Mucosa of rectum (tissue), 2 donors: Measurements from ENCODE around the gene ENTREP3.
"Not testable (repeated sequence)": the region's sequence is repeated elsewhere in the genome, so short reads cannot be mapped to it uniquely, and the experiment has no call there.

Experiments used
- H3K27ac ChIP-seq, 2 donors: one replicate each; pipeline ENCODE4 v1.7.0; 2013; ENCODE audit warnings: inconsistent platforms in 2 of 2, low read depth in 2 of 2, low read length in 2 of 2
- H3K27me3 ChIP-seq, 2 donors: one replicate each; pipeline ENCODE4 v1.7.0; 2013; ENCODE audit warnings: low read length in 2 of 2; ENCODE audit not compliant: control insufficient read depth in 2 of 2, insufficient read depth in 2 of 2
- H3K36me3 ChIP-seq, 2 donors: one replicate each; pipeline ENCODE4 v1.7.0; 2013; ENCODE audit warnings: low read length in 2 of 2; ENCODE audit not compliant: control insufficient read depth in 2 of 2, insufficient read depth in 2 of 2
- H3K4me1 ChIP-seq, 2 donors: one replicate each; pipeline ENCODE4 v1.7.0; 2013; ENCODE audit warnings: low read length in 2 of 2, mild to moderate bottlenecking in 1 of 2; ENCODE audit not compliant: control insufficient read depth in 2 of 2, insufficient read depth in 2 of 2
- H3K4me3 ChIP-seq, 2 donors: one replicate each; pipeline ENCODE4 v1.7.0; 2013; ENCODE audit warnings: low read length in 2 of 2
- H3K9ac ChIP-seq, 2 donors: one replicate each; pipeline ENCODE4 v1.7.0; 2013; ENCODE audit warnings: low read length in 2 of 2, low read depth in 1 of 2, mild to moderate bottlenecking in 1 of 2
- H3K9me3 ChIP-seq, 2 donors: one replicate each; pipeline ENCODE4 v1.7.0; 2013; ENCODE audit warnings: low read length in 2 of 2; ENCODE audit not compliant: control insufficient read depth in 2 of 2
- donor health status: healthy.
- donor health status: Normal muscosa, but diverticular disease.

ENTREP3 gene

DNA sequence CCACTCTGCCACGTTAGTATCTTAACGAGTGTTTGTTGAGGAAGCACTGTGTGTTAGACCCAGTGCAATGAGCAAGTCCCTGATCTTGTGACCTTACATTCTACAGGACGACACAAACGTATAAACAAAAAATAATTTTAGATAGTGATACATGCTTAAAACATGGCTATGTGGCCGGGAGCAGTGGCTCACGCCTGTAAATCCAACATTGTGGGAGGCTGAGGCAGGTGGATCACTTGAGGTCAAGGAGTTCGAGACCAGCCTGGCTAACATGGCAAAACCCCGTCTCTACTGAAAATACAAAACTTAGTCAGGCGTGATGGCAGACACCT lies 27.2 kb downstream of the ENTREP3 start:
- Histone ChIP-seq H3K36me3 (no peaks in the 10 kb centered on the region), H3K9me3 (no peaks in the 10 kb centered on the region), H3K4me1 (peaks cover 14 to 16% of the 10 kb centered on the region in 2 donors), H3K9ac (peak overlapping the region; percentile 69 to 82), H3K27me3 (no peaks in the 10 kb centered on the region), H3K27ac (peak overlapping the region; percentile 44 to 80), H3K4me3 (peak overlapping the region; percentile 64 to 78)

DNA sequence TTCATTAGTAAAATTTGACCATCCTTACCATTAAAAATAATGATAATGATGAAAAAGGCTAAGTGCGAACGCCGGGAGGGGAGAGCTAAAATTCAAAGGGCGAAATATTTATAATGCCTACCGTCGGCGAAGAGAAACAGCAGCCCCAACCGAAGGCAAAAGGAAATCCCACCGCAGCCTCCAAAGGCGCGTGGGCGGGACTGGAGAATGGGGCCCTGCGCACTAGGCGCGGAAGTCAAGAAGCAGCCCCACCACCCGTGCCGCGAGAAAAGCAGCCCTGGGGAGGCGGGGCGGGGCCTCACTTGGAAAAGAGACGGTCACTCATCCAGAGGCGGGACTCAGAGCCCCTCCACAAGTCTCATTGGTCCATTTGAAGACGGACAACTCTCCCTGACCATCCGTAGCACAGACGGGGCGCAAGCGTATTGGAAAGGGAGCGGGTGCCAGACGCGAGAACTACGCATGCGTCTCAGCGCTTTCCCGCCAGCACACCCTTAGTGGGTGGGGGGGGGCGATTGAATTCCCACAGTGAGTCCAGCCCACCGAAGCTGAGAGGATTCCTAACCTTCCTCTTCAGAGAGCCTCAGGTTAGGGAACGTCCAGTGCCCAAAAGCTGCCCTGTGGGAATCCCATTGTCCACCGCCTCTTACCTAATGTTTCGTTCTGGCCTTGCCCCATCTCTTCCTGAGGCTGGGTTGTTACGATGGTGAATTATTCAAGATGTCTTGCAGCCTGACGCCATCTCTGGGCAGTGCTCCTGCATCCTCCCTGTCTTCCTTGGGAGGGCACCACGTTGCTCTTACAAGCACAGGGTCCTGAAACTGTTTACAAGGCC lies 27.8 kb downstream of the ENTREP3 start:
- Histone ChIP-seq H3K27ac (peak overlapping the region; percentile 78 to 86), H3K9ac (peak overlapping the region; percentile 69 to 87), H3K27me3 (no peaks in the 10 kb centered on the region), H3K36me3 (no peaks in the 10 kb centered on the region), H3K4me3 (peak overlapping the region; percentile 74 to 90), H3K4me1 (peaks cover 14 to 16% of the 10 kb centered on the region in 2 donors), H3K9me3 (no peaks in the 10 kb centered on the region)

DNA sequence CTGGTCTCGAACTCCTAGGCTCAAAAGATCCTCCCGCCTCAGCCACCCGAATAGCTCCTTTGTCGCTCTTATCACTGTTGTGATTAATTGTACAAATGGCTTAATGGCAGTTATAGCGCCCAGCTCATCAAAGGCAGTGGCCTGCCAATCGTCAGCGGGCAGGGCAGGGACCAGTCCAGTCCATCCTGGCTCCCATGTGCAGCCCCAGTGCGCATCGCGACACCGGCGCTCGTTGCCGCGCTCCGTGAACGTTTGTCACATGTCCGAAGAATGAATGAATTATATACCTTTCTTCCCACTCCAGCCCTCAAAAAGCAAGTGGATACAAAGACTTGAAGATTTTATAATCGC lies 28.4 kb downstream of the ENTREP3 start:
- Histone ChIP-seq H3K27ac (peak overlapping the region; percentile 78 to 86), H3K36me3 (no peaks in the 10 kb centered on the region), H3K9me3 (no peaks in the 10 kb centered on the region), H3K27me3 (no peaks in the 10 kb centered on the region), H3K9ac (peak overlapping the region; percentile 69 to 87), H3K4me3 (peak overlapping the region; percentile 74 to 90), H3K4me1 (peaks cover 14 to 16% of the 10 kb centered on the region in 2 donors)

DNA sequence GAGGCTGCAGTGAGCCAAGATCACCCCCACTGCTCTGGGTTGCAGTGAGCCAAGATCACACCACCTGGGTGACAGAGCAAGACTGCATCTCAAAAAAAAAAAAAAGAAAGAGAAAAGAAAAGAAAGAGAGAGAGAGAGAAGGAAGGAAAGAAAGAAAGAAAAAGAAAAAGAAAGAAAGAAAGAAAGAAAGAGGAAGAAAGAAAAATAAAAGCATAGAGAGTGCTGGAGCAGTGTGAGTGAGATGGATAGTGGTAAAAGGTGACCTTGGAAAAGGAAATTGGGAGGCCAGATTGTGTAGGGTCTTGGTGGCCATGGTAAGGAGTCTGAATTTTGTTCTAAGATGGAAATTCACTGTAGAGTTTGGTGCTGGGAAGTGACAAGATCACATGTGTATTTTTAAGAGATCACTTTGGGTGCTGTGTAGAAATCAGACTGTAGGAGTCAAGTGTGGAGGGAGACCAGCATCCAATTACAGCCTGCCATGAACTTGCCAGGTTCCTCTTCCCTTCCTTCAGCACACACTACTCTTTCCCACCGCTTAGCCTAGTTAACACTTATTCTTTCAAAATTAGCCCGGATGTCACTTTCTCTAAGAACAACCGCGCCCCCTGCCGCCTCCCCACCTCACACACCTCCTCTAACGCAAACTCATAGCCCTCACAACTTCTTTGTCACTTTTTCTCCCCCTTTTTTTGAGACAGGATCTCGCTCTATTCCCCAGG lies 28.9 kb downstream of the ENTREP3 start:
- Histone ChIP-seq H3K4me1 (peaks cover 14 to 17% of the 10 kb centered on the region in 2 donors), H3K9me3 (no peaks in the 10 kb centered on the region), H3K9ac (peak overlapping the region; percentile 69 to 87), H3K27ac (peak overlapping the region; percentile 78 to 86), H3K27me3 (no peaks in the 10 kb centered on the region), H3K36me3 (no peaks in the 10 kb centered on the region), H3K4me3 (peak overlapping the region; percentile 74 to 90)

DNA sequence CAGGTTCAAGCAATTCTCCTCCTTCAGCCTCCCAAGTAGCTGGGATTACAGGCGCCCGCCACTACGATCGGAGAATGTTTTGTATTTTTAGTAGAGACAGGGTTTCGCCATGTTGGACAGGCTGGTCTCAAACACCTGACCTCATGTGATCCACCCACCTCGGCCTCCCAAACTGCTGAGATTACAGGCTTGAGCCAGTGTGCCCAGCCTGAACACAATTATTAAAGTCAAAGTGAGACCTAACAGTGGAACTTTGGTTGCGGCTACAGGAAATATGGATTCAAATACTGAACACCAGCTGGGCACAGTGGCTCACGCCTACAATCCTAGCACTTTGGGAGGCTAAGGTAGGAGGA lies 29.9 kb downstream of the ENTREP3 start:
- not testable (repeated sequence) for H3K36me3 ChIP-seq, H3K4me3 ChIP-seq, H3K27ac ChIP-seq, H3K9me3 ChIP-seq, H3K27me3 ChIP-seq, H3K9ac ChIP-seq
- H3K4me1 ChIP-seq = peaks cover 17 to 22% of the 10 kb centered on the region in 2 donors

DNA sequence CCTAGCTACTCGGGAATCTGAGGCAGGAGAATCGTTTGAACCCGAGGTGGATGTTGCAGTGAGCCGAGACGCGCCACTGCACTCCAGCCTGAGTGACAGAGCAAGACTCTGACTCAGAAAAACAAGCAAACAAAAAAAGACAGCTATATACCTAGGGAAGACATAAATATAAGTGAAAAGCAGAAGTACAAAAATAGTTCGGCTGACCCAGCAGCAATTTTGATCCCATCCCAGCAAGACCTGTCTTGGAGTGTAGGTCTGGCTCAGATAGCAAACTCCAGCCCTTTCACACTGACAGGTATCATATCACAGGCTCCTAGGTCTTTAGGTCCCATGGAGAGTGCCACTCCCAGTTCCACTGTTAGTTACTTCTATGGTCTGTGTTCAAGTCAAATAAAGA lies 32.2 kb downstream of the ENTREP3 start:
- H3K9me3 ChIP-seq = no peaks in the 10 kb centered on the region
- no peak overlapping the region for H3K27ac ChIP-seq
- H3K4me1 ChIP-seq = peaks cover 28 to 36% of the 10 kb centered on the region in 2 donors
- H3K27me3 ChIP-seq = no peaks in the 10 kb centered on the region
- H3K4me3 ChIP-seq = no peak overlapping the region
- no peaks in the 10 kb centered on the region for H3K36me3 ChIP-seq
- H3K9ac ChIP-seq = no peak overlapping the region

DNA sequence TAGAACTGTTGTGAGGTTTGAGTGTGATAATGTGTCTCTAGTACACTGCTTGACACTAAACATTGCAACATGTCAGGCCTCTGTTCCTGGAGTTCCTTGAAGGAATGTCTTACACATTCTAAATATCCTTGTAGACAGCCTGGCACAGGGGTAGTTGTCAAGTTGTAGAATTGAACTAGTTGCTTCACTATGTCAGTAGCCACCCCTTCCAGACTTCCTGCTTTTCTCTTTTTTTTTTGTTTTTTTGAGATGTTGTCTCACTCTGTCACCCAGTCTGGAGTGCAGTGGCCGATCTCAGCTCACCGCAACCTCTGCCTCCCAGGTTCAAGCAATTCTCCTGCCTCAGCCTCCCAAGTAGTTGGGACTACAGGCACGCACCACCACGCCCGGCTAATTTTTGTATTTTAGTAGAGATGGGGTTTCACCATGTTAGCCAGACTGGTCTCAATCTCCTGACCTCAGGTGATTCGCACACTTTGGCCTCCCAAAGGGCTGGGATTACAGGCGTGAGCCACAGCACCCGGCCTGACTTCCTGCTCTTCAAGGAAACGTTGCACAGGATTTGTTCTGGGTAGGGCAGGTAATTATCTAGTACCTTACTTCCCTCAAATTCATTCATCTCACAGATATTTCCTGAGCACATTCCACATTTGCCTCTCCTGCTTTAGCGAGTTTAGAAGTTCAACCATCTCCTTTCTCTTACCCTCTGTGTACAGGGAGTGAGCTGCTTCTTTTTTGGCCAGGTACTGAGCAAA lies 34.9 kb downstream of the ENTREP3 start:
- Histone ChIP-seq H3K27ac (peak overlapping the region; percentile 86 to 87), H3K4me1 (peaks cover 15 to 22% of the 10 kb centered on the region in 2 donors), H3K9ac (peak overlapping the region; percentile 20 to 24)
- not testable (repeated sequence) for H3K9me3 ChIP-seq, H3K4me3 ChIP-seq, H3K36me3 ChIP-seq, H3K27me3 ChIP-seq

DNA sequence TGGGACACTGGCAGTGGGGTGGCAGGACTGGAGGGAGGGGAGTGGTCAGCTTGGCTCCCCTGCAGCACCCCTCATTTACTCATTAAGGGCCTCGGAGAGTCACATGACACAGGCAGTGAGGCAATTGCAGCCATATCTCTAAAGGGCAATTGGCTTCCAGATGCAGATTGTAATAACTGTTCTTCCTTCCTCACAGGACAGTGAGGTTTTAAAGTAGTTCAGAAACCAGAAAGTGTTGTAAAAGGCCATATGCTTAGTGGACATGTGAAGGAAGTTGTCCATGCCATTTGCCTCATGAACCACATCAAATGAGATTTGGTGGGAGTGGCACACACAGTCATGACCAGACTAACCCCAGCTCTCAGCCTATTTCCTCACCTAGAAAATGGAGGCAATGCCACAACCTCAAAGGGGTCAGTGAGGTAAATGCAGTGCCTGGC lies 35.7 kb downstream of the ENTREP3 start:
- peaks cover 15 to 22% of the 10 kb centered on the region in 2 donors for H3K4me1 ChIP-seq
- H3K27ac ChIP-seq = peak overlapping the region; percentile 86 to 87
- no peaks in the 10 kb centered on the region for H3K27me3 ChIP-seq
- peaks cover 0 to 5% of the 10 kb centered on the region in 2 donors for H3K36me3 ChIP-seq
- no peaks in the 10 kb centered on the region for H3K9me3 ChIP-seq
- peak overlapping the region in 1 of 2 donors; percentile 20 for H3K9ac ChIP-seq
- peak overlapping the region in 1 of 2 donors; percentile 48 for H3K4me3 ChIP-seq

DNA sequence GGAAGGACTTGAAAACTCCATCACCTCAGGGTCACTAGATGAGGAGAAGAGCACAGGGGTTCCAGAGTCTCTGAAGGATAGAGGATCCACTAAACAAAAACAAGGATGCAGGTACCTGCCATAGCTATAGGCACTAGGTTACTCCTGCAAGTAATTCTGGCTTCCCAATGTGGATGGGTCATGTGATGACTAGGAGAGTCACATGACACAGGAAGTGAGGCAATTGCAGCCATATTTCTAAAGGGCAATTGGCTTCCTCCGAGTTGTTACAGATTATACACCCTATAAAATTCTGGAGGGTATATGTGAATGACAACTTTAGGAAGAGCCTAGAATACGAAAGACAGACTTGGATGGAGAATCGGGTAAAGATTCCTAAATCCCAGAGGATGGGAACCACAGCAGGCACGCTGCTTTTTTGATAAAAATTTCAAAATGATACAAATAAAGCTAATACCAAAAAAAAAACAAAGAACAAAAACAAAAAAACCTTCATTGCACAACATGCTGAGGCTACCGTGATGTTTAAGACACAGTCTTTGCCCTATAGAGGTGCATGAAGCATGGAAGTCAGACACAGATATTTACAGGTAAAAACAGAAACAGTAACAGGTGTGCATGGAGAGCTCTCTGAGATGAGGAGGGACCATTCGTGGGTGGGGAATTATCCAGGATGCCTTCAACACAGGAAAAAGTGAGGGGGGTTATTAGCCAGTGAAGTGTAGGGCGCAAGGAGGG lies 36.3 kb downstream of the ENTREP3 start:
- Histone ChIP-seq H3K4me1 (peaks cover 15 to 22% of the 10 kb centered on the region in 2 donors), H3K9me3 (no peaks in the 10 kb centered on the region), H3K4me3 (peak overlapping the region in 1 of 2 donors; percentile 48), H3K27me3 (no peaks in the 10 kb centered on the region), H3K36me3 (peaks cover 0 to 5% of the 10 kb centered on the region in 2 donors), H3K9ac (no peak overlapping the region), H3K27ac (peak overlapping the region; percentile 86 to 87)
